ENCODE results near the gene IL17RE.
A peak's percentile ranks its signal among the peaks of the same experiment; 100 is the strongest.

The IL17RE gene

DNA sequence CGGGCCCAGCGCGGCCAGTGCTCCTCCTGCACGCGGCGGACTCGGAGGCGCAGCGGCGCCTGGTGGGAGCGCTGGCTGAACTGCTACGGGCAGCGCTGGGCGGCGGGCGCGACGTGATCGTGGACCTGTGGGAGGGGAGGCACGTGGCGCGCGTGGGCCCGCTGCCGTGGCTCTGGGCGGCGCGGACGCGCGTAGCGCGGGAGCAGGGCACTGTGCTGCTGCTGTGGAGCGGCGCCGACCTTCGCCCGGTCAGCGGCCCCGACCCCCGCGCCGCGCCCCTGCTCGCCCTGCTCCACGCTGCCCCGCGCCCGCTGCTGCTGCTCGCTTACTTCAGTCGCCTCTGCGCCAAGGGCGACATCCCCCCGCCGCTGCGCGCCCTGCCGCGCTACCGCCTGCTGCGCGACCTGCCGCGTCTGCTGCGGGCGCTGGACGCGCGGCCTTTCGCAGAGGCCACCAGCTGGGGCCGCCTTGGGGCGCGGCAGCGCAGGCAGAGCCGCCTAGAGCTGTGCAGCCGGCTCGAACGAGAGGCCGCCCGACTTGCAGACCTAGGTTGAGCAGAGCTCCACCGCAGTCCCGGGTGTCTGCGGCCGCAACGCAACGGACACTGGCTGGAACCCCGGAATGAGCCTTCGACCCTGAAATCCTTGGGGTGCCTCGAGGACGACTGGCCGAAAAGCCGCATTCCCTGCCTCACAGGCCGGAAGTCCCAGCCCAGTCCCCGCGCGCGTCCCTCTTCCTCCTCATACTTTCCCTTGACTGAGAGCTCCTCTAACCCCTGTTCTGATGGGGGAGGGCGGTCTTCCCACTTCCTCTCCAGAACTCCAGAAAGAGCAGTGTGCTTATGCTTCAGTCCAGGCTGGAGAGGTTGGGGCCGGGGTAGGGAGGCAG, 12.8 kb downstream of the IL17RE start:
- TF ChIP-seq SIN3A (IDR thresholded peaks at IDR 0.05; ENCODE audit: borderline replicate concordance, insufficient read depth, low read length) (no peak), FOXP2 (optimal IDR thresholded peaks at IDR 0.05; ENCODE audit: borderline replicate concordance, extremely low read depth, extremely low read length, insufficient read depth) (peak; percentile 23), POLR2AphosphoS5 (IDR thresholded peaks at IDR 0.05; ENCODE audit: low read depth, low read length) (peak; percentile 79), TAF1 (IDR thresholded peaks at IDR 0.05; ENCODE audit: borderline replicate concordance, insufficient read depth, low read length) (no peak)
- TF ChIP-seq, protein P1, sequence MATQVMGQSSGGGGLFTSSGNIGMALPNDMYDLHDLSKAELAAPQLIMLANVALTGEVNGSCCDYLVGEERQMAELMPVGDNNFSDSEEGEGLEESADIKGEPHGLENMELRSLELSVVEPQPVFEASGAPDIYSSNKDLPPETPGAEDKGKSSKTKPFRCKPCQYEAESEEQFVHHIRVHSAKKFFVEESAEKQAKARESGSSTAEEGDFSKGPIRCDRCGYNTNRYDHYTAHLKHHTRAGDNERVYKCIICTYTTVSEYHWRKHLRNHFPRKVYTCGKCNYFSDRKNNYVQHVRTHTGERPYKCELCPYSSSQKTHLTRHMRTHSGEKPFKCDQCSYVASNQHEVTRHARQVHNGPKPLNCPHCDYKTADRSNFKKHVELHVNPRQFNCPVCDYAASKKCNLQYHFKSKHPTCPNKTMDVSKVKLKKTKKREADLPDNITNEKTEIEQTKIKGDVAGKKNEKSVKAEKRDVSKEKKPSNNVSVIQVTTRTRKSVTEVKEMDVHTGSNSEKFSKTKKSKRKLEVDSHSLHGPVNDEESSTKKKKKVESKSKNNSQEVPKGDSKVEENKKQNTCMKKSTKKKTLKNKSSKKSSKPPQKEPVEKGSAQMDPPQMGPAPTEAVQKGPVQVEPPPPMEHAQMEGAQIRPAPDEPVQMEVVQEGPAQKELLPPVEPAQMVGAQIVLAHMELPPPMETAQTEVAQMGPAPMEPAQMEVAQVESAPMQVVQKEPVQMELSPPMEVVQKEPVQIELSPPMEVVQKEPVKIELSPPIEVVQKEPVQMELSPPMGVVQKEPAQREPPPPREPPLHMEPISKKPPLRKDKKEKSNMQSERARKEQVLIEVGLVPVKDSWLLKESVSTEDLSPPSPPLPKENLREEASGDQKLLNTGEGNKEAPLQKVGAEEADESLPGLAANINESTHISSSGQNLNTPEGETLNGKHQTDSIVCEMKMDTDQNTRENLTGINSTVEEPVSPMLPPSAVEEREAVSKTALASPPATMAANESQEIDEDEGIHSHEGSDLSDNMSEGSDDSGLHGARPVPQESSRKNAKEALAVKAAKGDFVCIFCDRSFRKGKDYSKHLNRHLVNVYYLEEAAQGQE (IDR thresholded peaks at IDR 0.05; ENCODE audit: insufficient read depth in 1 of 2, low read depth in 2 of 2, low read length in 2 of 2): no peak

DNA sequence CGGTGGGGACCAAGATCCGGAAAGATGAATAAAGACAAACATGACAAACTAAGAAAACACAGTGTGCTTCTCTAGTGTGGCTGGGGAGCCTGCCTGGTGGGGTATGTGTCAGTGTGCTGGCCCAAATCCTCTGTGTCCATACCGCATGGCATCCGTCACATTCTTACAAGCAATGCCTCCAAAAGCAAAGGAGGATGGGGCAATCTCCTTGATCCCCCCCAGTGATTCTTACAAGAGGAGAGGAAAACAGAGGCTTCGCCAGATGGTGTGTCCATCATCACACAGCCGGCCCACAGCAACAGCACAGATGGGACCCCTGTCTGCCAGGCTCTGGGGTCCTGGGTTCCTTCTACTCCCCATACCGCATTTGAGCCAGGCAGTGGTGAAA, 13.7 kb downstream of the IL17RE start:
- TF ChIP-seq TAF1 (IDR thresholded peaks at IDR 0.05; ENCODE audit: borderline replicate concordance, insufficient read depth, low read length) (no peak), POLR2AphosphoS5 (IDR thresholded peaks at IDR 0.05; ENCODE audit: low read depth, low read length) (no peak), FOXP2 (optimal IDR thresholded peaks at IDR 0.05; ENCODE audit: borderline replicate concordance, extremely low read depth, extremely low read length, insufficient read depth) (no peak), SIN3A (IDR thresholded peaks at IDR 0.05; ENCODE audit: borderline replicate concordance, insufficient read depth, low read length) (no peak)
- TF ChIP-seq, protein P1 (IDR thresholded peaks at IDR 0.05; ENCODE audit: insufficient read depth in 1 of 2, low read depth in 2 of 2, low read length in 2 of 2): no peak

DNA sequence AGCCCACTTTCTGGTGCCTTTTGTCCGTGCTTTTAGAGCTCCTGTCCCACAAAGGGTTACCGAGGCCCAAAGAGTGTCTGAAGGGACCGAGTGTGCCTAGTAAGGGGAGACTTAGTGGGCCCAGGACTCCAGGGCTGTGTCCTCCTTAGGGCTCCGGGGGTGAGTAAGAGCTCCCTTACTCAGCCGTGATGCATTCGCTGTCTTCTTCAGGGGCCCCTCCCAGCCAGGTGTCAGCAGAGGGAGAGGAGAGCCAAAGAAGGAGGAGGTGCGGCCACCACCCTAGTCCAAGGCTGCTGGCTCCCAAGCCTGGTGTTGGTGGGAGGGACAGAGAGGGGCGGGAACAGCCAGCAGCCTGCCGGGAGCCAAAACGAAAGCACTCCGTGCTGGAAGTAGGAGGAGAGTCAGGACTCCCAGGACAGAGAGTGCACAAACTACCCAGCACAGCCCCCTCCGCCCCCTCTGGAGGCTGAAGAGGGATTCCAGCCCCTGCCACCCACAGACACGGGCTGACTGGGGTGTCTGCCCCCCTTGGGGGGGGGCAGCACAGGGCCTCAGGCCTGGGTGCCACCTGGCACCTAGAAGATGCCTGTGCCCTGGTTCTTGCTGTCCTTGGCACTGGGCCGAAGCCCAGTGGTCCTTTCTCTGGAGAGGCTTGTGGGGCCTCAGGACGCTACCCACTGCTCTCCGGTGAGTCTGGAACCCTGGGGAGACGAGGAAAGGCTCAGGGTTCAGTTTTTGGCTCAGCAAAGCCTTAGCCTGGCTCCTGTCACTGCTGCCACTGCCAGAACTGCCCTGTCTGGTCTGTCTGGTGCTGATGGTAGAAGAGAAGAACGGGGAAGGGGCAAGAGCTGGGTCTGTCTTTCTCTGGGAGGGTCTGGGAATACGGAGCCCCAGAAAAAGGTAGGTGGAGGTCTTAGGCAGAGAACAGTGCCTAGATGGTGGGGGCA, 14.4 kb downstream of the IL17RE start, which contains the start of gene IL17RC:
Gene IL17RC (plus strand): TSS at position 365 of the 947 bp plus-strand sequence. CDS start 218 bp downstream, at position 583.
- TF ChIP-seq, protein P1 (IDR thresholded peaks at IDR 0.05; ENCODE audit: insufficient read depth in 1 of 2, low read depth in 2 of 2, low read length in 2 of 2): no peak
- TF ChIP-seq POLR2AphosphoS5 (IDR thresholded peaks at IDR 0.05; ENCODE audit: low read depth, low read length) (peak; percentile 15; the same call in 1 of the 2 replicates), TAF1 (IDR thresholded peaks at IDR 0.05; ENCODE audit: borderline replicate concordance, insufficient read depth, low read length) (no peak), FOXP2 (optimal IDR thresholded peaks at IDR 0.05; ENCODE audit: borderline replicate concordance, extremely low read depth, extremely low read length, insufficient read depth) (peak; percentile 17)

DNA sequence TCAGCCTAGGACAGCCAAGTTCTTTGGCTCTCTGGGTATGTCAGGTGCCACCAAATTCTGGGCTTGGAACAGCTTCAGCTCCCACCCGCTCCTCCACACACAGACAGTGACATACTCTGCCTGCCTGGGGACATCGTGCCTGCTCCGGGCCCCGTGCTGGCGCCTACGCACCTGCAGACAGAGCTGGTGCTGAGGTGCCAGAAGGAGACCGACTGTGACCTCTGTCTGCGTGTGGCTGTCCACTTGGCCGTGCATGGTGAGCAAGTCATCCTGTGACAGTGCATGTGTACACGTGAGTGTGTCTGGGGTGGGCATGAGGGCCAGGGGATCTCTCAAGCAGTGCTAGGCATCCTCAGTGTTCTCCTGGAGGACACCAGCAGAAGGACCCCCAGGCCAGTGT, 15.2 kb downstream of the IL17RE start:
- TF ChIP-seq, protein P1 (IDR thresholded peaks at IDR 0.05; ENCODE audit: insufficient read depth in 1 of 2, low read depth in 2 of 2, low read length in 2 of 2): no peak
- no peak for TF ChIP-seq TAF1 (IDR thresholded peaks at IDR 0.05; ENCODE audit: borderline replicate concordance, insufficient read depth, low read length)
- no peak for TF ChIP-seq FOXP2 (optimal IDR thresholded peaks at IDR 0.05; ENCODE audit: borderline replicate concordance, extremely low read depth, extremely low read length, insufficient read depth)
- no peak for TF ChIP-seq POLR2AphosphoS5 (IDR thresholded peaks at IDR 0.05; ENCODE audit: low read depth, low read length)
- TF ChIP-seq SIN3A (IDR thresholded peaks at IDR 0.05; ENCODE audit: borderline replicate concordance, insufficient read depth, low read length): no peak

All from PFSK-1 (cell line).